BJ (cell line): Measurements from ENCODE around the gene FGF14. TPM values are rescaled to one million over a fixed set of nuclear protein-coding genes. Genes with fewer than 3 reads are reported as not detected.

Source experiments
- CTCF ChIA-PET: fragments of 350-600 bp; formaldehyde crosslinking; extraction: SDS; loops from one replicate; lab custom pipeline; 2021; ENCODE audit warnings: antibody characterized with exemption, inconsistent platforms; lab: Yijun Ruan, JAX
- POLR2A ChIA-PET: fragments of 300-600 bp; sonication (Branson Sonifier 250); formaldehyde crosslinking; extraction: SDS; loops from one replicate; lab custom pipeline; 2021; ENCODE audit warnings: antibody characterized with exemption; lab: Charles Lee
- DNase-seq: peaks from one replicate; pipeline ENCODE4 v3.0.0-alpha.2; 2011; ENCODE audit warnings: low read depth
- H3K27me3 ChIP-seq: 2 replicates; pipeline ENCODE4 v1.6.0; 2011; ENCODE audit warnings: low read length; ENCODE audit not compliant: control insufficient read depth, insufficient read depth
- H3K36me3 ChIP-seq: 2 replicates; pipeline ENCODE4 v1.5.1; 2011; ENCODE audit warnings: low read length; ENCODE audit not compliant: control insufficient read depth, insufficient read depth
- H3K4me3 ChIP-seq: 2 replicates; pipeline ENCODE4 v1.5.1; 2011; ENCODE audit warnings: low read depth, mild to moderate bottlenecking, control low read depth, low read length
- CTCF ChIP-seq: IDR thresholded peaks from 2 replicates; pipeline ENCODE4 v1.5.1; 2011; ENCODE audit warnings: low read depth, mild to moderate bottlenecking, control low read depth, inconsistent platforms, low read length, moderate library complexity; ENCODE audit not compliant: insufficient read depth
- polyA plus RNA-seq: library from polyadenylated mRNA; depleted of rRNA; stranded (reverse); fragments of >200 nt; gene quantifications from 2 replicates; pipeline ENCODE4 v1.2.3, GENCODE V29; 2011

The FGF14 gene
- polyA plus RNA-seq, 1 experiment, result 0.01 TPM

DNA sequence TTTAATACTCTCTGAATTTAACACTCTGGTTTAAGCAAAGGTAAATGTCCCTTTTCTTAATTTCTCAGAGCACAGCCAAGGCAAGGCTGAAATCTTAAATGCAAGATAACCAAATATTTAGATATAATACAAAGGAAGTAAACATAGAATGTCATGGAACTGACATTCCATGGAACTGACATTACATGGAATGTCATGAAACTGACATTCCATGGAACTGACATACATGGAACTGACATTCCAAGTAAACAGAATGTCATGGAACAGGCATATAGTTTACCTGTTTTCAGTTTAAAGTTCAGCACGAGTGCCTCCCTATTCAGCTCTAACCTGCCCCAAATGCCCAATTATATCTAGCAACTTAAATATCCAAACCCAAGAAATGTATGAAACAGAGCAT is 21.8 kb downstream of the FGF14 start:
- TF ChIP-seq CTCF, result no peak
- POLR2A ChIA-PET, result no interaction called here
- Histone ChIP-seq H3K36me3 (no peaks in the 10 kb centered on the region), H3K27me3 (no peaks in the 10 kb centered on the region), H3K4me3 (no peak overlapping the region)
- CTCF ChIA-PET, result no interaction called here
- no peak for DNase-seq

GRCh38 chr13:102376318-102376717 is 25.5 kb downstream of the FGF14 start:
- Histone ChIP-seq H3K27me3 (no peaks in the 10 kb centered on the region), H3K36me3 (no peaks in the 10 kb centered on the region), H3K4me3 (no peak overlapping the region)
- CTCF ChIA-PET, result no interaction called here
- no peak for TF ChIP-seq CTCF
- no peak for DNase-seq
- POLR2A ChIA-PET, result no interaction called here

DNA sequence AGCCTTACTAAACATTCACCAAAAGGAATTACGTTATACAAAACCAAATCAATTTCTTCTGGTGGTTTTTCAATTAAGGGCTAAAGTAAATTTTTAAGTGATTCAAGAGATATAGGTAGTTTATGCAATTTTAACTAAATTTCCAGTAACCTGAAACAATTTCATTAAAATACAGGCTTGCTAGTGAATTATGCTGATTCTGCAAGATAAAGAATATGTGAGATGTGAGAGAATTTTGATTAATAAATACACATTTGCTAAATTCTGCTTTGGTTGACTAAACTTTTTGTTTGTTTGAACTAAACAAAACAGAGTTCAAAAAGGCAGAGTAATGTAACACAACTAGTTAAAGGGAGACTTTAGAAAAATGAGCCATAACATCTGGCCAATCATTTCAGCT is 27.1 kb downstream of the FGF14 start:
- Histone ChIP-seq H3K4me3 (no peak overlapping the region), H3K27me3 (no peaks in the 10 kb centered on the region), H3K36me3 (no peaks in the 10 kb centered on the region)
- ChIA-PET CTCF (no interaction called here), POLR2A (no interaction called here)
- TF ChIP-seq CTCF, result no peak
- no peak for DNase-seq

- Histone ChIP-seq H3K36me3 (no peaks in the 10 kb centered on the region), H3K27me3 (no peaks in the 10 kb centered on the region), H3K4me3 (no peak overlapping the region)
- no peak for DNase-seq
- no peak for TF ChIP-seq CTCF
- ChIA-PET POLR2A (no interaction called here), CTCF (no interaction called here)
Measured at GRCh38 chr13:102374233-102374632, 27.6 kb downstream of the FGF14 start.

DNA sequence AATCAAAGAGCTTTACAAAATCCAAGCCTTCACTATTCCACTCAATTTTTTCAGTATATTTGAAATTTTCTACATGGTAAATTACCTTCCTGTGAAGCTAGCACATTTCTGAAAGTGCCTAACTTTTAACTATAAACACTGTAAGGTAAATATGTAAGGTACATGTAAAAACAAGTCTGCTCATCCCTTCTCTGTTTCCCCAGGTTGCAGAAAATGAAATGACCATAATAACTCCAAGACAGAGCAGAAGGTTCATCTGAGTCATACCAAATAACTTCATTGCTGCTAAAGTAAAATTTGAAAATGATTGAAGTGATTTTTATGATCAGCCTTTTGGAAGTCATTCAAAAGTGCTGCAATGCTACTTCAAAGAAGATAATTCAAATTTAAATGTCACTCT is 28.6 kb downstream of the FGF14 start:
- no peaks in the 10 kb centered on the region for H3K36me3 ChIP-seq
- no peak for TF ChIP-seq CTCF
- POLR2A ChIA-PET, result no interaction called here
- no peak overlapping the region for H3K4me3 ChIP-seq
- no peaks in the 10 kb centered on the region for H3K27me3 ChIP-seq
- CTCF ChIA-PET, result no interaction called here
- DNase-seq, result no peak
